Trophoblast cell (in vitro differentiated cells and primary cell): ENCODE results near the gene TPCN1.

Experiments used
- DNase-seq, 2 donors: peaks; one replicate each; pipeline ENCODE4 v3.0.0-alpha.2; 2016
- H2AFZ ChIP-seq: 2 replicates; pipeline ENCODE4 v1.6.1; 2013; ENCODE audit warnings: low read length, moderate library complexity, mild to moderate bottlenecking; ENCODE audit not compliant: insufficient read depth, poor library complexity
- H2AK5ac ChIP-seq: 2 replicates; pipeline ENCODE4 v1.6.1; 2013; ENCODE audit warnings: mild to moderate bottlenecking, low read length
- H2BK120ac ChIP-seq: 2 replicates; pipeline ENCODE4 v1.6.1; 2013; ENCODE audit warnings: low read length, mild to moderate bottlenecking, moderate library complexity; ENCODE audit not compliant: insufficient read depth, poor library complexity
- H2BK12ac ChIP-seq: 2 replicates; pipeline ENCODE4 v1.6.1; 2013; ENCODE audit warnings: mild to moderate bottlenecking, low read length, moderate library complexity
- H2BK5ac ChIP-seq: 2 replicates; pipeline ENCODE4 v1.6.1; 2013; ENCODE audit warnings: low read length, low read depth, moderate library complexity, mild to moderate bottlenecking; ENCODE audit not compliant: poor library complexity
- H3K14ac ChIP-seq: 2 replicates; pipeline ENCODE4 v1.6.1; 2013; ENCODE audit warnings: mild to moderate bottlenecking, low read length
- H3K18ac ChIP-seq: 2 replicates; pipeline ENCODE4 v1.6.1; 2013; ENCODE audit warnings: mild to moderate bottlenecking, low read length
- H3K23ac ChIP-seq: 2 replicates; pipeline ENCODE4 v1.6.1; 2013; ENCODE audit warnings: low read length
- H3K27ac ChIP-seq: 2 replicates; pipeline ENCODE4 v1.5.1; 2013; ENCODE audit warnings: low read depth, mild to moderate bottlenecking, inconsistent platforms, low read length, moderate library complexity
- H3K27me3 ChIP-seq: 2 replicates; pipeline ENCODE4 v1.6.1; 2013; ENCODE audit warnings: inconsistent platforms, mild to moderate bottlenecking, low read length, moderate library complexity; ENCODE audit not compliant: insufficient read depth
- H3K36me3 ChIP-seq, 2 experiments: 1 replicate in 1 of 2; 2 replicates in 1 of 2; pipeline ENCODE4 v1.6.1; 2013; ENCODE audit warnings: low read length in 2 of 2, mild to moderate bottlenecking in 2 of 2, moderate library complexity in 1 of 2; ENCODE audit not compliant: insufficient read depth in 2 of 2, control insufficient read depth in 1 of 2
- H3K4ac ChIP-seq: 2 replicates; pipeline ENCODE4 v1.6.1; 2013; ENCODE audit warnings: low read depth, mild to moderate bottlenecking, low read length, moderate library complexity
- H3K4me1 ChIP-seq, 2 experiments: 1 replicate in 1 of 2; 2 replicates in 1 of 2; pipeline ENCODE4 v1.6.1; 2013; ENCODE audit warnings: low read length in 2 of 2, mild to moderate bottlenecking in 2 of 2, moderate library complexity in 1 of 2; ENCODE audit not compliant: insufficient read depth in 2 of 2, control insufficient read depth in 1 of 2
- H3K4me2 ChIP-seq: 2 replicates; pipeline ENCODE4 v1.6.1; 2013; ENCODE audit warnings: inconsistent platforms, mild to moderate bottlenecking, low read length, moderate library complexity
- H3K4me3 ChIP-seq: 2 replicates; pipeline ENCODE4 v1.5.1; 2013; ENCODE audit warnings: mild to moderate bottlenecking, low read depth, low read length, inconsistent platforms
- H3K79me1 ChIP-seq: one replicate; pipeline ENCODE4 v1.6.1; 2013; ENCODE audit warnings: low read length
- H3K79me2 ChIP-seq: 2 replicates; pipeline ENCODE4 v1.6.1; 2013; ENCODE audit warnings: low read length, mild to moderate bottlenecking; ENCODE audit not compliant: control insufficient read depth, insufficient read depth, poor library complexity
- H3K9ac ChIP-seq: 2 replicates; pipeline ENCODE4 v1.6.1; 2013; ENCODE audit warnings: mild to moderate bottlenecking, low read length
- H3K9me3 ChIP-seq: 2 replicates; pipeline ENCODE4 v1.6.1; 2013; ENCODE audit warnings: low read depth, mild to moderate bottlenecking, control low read depth, inconsistent platforms, low read length; ENCODE audit not compliant: insufficient read depth
- H4K12ac ChIP-seq: 2 replicates; pipeline ENCODE4 v1.6.1; 2013; ENCODE audit warnings: low read depth, mild to moderate bottlenecking, low read length, moderate library complexity
- H4K8ac ChIP-seq: 2 replicates; pipeline ENCODE4 v1.6.1; 2013; ENCODE audit warnings: low read depth, mild to moderate bottlenecking, low read length, moderate library complexity
- H4K91ac ChIP-seq: one replicate; pipeline ENCODE4 v1.6.1; 2013; ENCODE audit warnings: low read depth, mild to moderate bottlenecking, low read length, moderate library complexity
- WGBS: extraction: QIAGEN DNeasy Blood & Tissue Kit; methylation state at CpG from one replicate; pipeline ENCODE4 v1.1.7; 2013; ENCODE audit warnings: missing lambda C conversion rate; ENCODE audit not compliant: insufficient read length, insufficient coverage; ENCODE audit errors: extremely low coverage; 5-methylcytosine and 5-hydroxymethylcytosine counted together

TPCN1 gene

DNA sequence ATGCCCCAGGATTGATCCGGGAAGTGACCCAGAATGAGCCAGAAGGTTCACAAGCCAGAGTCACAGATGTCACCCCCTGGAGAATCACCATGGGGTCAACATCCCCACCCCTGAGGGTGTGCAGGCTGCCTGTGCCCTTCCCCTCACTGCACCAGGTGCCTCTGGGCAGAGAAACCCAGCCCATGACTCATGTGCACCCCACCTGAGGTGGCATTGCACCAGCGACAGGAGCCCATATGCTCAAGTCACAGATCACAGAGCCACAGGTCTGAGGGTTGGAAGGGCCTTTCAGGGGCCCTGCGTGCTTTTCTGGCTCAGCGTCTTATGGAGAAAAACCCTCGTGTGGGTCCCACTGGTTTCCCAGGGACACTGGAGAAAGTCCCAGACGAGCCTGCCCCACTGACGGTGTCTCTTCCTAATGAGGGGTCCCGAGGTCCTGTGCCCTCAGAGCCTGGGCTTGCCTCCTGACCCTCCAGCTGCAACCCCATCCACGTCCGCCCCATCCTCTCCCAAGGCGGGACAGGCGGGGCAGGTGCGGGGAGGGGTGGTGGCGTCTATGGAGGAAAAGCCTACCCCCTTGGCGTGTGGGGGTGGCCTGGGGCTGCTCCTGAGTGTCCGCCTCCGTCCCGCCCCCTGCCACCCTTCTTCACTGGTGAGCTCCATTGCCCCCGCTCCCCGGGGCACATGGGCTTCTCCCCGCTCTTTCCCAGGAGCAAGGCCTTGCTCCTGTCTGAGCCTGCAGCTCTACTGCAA lies 66.1 kb downstream of the TPCN1 start:
- H3K27ac ChIP-seq = no peak overlapping the region
- no peaks in the 10 kb centered on the region for H3K9me3 ChIP-seq
- H2BK12ac ChIP-seq = no peak overlapping the region
- H2BK5ac ChIP-seq = no peak overlapping the region
- H3K9ac ChIP-seq = no peak overlapping the region
- no peak overlapping the region for H3K4me3 ChIP-seq
- no peak overlapping the region for H3K18ac ChIP-seq
- no peak overlapping the region for H3K4me2 ChIP-seq
- no peak overlapping the region for H4K91ac ChIP-seq
- peaks cover 13 to 31% of the 10 kb centered on the region in 2 experiments for H3K36me3 ChIP-seq
- no peaks in the 10 kb centered on the region for H3K27me3 ChIP-seq
- H2AK5ac ChIP-seq = no peak overlapping the region
- no peak overlapping the region for H3K14ac ChIP-seq
- no CpG with 5 or more reads among the region's 21 CpGs for WGBS
- H3K4me1 ChIP-seq = peaks cover 3 to 9% of the 10 kb centered on the region in 2 experiments
- no peaks in the 10 kb centered on the region for H3K79me2 ChIP-seq
- H4K8ac ChIP-seq = no peak overlapping the region
- no peaks in the 10 kb centered on the region for H3K79me1 ChIP-seq
- no peak for DNase-seq
- no peak overlapping the region for H3K23ac ChIP-seq
- H4K12ac ChIP-seq = no peak overlapping the region
- H3K4ac ChIP-seq = no peak overlapping the region
- no peak overlapping the region for H2BK120ac ChIP-seq
- no peak overlapping the region for H2AFZ ChIP-seq

DNA sequence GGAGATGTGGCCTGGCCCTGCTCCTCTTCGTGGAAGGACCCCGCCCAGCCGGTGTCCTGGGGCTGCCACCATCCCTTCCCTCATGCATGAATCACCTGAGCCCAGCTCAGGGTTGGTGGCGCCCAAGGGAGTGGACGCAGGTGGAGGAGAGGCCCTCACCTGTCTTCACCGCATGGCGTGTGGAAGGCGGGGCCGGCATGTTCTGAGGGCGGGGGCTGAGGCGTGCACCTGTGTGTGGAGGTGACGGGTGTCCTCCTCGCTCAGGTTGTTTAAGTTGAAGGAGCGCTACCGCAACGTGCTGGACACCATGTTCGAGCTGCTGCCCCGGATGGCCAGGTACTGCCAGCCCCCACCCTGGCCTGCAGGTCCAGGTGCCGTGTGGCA lies 66.6 kb downstream of the TPCN1 start:
- no peak overlapping the region for H4K91ac ChIP-seq
- no peak overlapping the region for H3K9ac ChIP-seq
- peak; percentile 33 to 38 for DNase-seq
- H3K27me3 ChIP-seq = no peaks in the 10 kb centered on the region
- no peak overlapping the region for H2BK12ac ChIP-seq
- H3K4ac ChIP-seq = no peak overlapping the region
- no peak overlapping the region for H3K4me3 ChIP-seq
- no peak overlapping the region for H2BK5ac ChIP-seq
- H3K79me1 ChIP-seq = no peaks in the 10 kb centered on the region
- no peak overlapping the region for H3K23ac ChIP-seq
- peaks cover 3 to 9% of the 10 kb centered on the region in 2 experiments for H3K4me1 ChIP-seq
- no peaks in the 10 kb centered on the region for H3K79me2 ChIP-seq
- no peak overlapping the region for H2AK5ac ChIP-seq
- no peak overlapping the region for H2AFZ ChIP-seq
- no peaks in the 10 kb centered on the region for H3K9me3 ChIP-seq
- H3K14ac ChIP-seq = no peak overlapping the region
- no peak overlapping the region for H3K27ac ChIP-seq
- H3K4me2 ChIP-seq = no peak overlapping the region
- H3K36me3 ChIP-seq = peaks cover 16 to 37% of the 10 kb centered on the region in 2 experiments
- WGBS = no CpG with 5 or more reads among the region's 19 CpGs
- H4K8ac ChIP-seq = no peak overlapping the region
- no peak overlapping the region for H2BK120ac ChIP-seq
- H3K18ac ChIP-seq = no peak overlapping the region
- H4K12ac ChIP-seq = no peak overlapping the region

GRCh38 chr12:113289361-113289760 lies 68.1 kb downstream of the TPCN1 start:
- H3K79me1 ChIP-seq = no peaks in the 10 kb centered on the region
- H3K4me3 ChIP-seq = no peak overlapping the region
- H3K23ac ChIP-seq = no peak overlapping the region
- H3K9ac ChIP-seq = no peak overlapping the region
- no peak overlapping the region for H3K4ac ChIP-seq
- no peak overlapping the region for H4K8ac ChIP-seq
- DNase-seq = no peak
- no peak overlapping the region for H2BK5ac ChIP-seq
- WGBS = no CpG with 5 or more reads among the region's 2 CpGs
- H4K91ac ChIP-seq = no peak overlapping the region
- H3K27ac ChIP-seq = no peak overlapping the region
- H3K79me2 ChIP-seq = no peaks in the 10 kb centered on the region
- H3K27me3 ChIP-seq = no peaks in the 10 kb centered on the region
- no peak overlapping the region for H2AK5ac ChIP-seq
- H3K4me2 ChIP-seq = no peak overlapping the region
- no peaks in the 10 kb centered on the region for H3K9me3 ChIP-seq
- peaks cover 3 to 9% of the 10 kb centered on the region in 2 experiments for H3K4me1 ChIP-seq
- H4K12ac ChIP-seq = no peak overlapping the region
- H3K14ac ChIP-seq = no peak overlapping the region
- H2AFZ ChIP-seq = no peak overlapping the region
- H3K18ac ChIP-seq = no peak overlapping the region
- no peak overlapping the region for H2BK12ac ChIP-seq
- peaks cover 21 to 40% of the 10 kb centered on the region in 2 experiments for H3K36me3 ChIP-seq
- H2BK120ac ChIP-seq = no peak overlapping the region

DNA sequence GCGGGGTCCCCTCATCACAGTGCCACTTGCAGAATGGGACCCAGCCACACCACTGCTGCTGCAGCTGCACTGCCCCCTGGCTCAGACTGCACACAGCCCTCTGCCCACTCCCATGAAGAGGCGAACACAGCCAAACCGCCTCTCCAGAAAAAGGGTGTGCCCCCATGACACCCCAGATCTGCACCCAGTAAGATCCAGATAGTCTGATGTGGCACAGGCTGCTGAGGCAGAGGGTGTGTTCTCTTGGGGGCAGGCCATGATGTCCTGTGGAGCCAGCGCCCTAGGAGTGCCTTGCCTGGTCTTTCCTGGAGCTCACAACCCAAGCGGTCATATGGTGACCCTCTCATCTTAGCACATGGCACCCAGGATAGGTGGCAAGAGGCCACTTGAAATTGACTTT lies 69.2 kb downstream of the TPCN1 start:
- Histone ChIP-seq H3K79me2 (no peaks in the 10 kb centered on the region), H2AK5ac (no peak overlapping the region), H3K79me1 (no peaks in the 10 kb centered on the region), H3K4me1 (peaks cover 0 to 3% of the 10 kb centered on the region in 2 experiments), H3K14ac (no peak overlapping the region), H3K9me3 (no peaks in the 10 kb centered on the region), H2AFZ (no peak overlapping the region), H3K4ac (no peak overlapping the region), H3K27ac (no peak overlapping the region), H3K23ac (no peak overlapping the region), H2BK120ac (no peak overlapping the region), H3K18ac (no peak overlapping the region), H4K12ac (no peak overlapping the region), H4K91ac (no peak overlapping the region), H3K9ac (no peak overlapping the region), H4K8ac (no peak overlapping the region), H2BK12ac (no peak overlapping the region), H3K36me3 (peaks cover 20 to 38% of the 10 kb centered on the region in 2 experiments), H3K27me3 (no peaks in the 10 kb centered on the region), H2BK5ac (no peak overlapping the region), H3K4me3 (no peak overlapping the region), H3K4me2 (no peak overlapping the region)
- DNase-seq = no peak
- WGBS = no CpG with 5 or more reads among the region's 5 CpGs
